ENCODE measurements around the gene ANKRD39. TPM values are rescaled to one million over a fixed set of nuclear protein-coding genes. Genes with fewer than 3 reads are reported as not detected.

The ANKRD39 gene
- total RNA-seq, 4 donors from 2014 or later, result 13.3 to 20.4 (median 17.1) TPM

- Histone ChIP-seq H3K9me3 (no peaks in the 10 kb centered on the region), H3K27ac (peak overlapping the region in 1 of 4 donors; percentile 6), H3K4me1 (peaks cover 4 to 86% (median 47%) of the 10 kb centered on the region in 3 donors), H3K27me3 (no peaks in the 10 kb centered on the region), H3K36me3 (peaks cover 0 to 33% of the 10 kb centered on the region in 2 donors), H3K4me3 (no peak overlapping the region)
- TF ChIP-seq POLR2AphosphoS5 (IDR thresholded peaks at IDR 0.05), result no peak
- no peak for TF ChIP-seq EP300 (IDR thresholded peaks at IDR 0.05)
- no peak for TF ChIP-seq POLR2A (IDR thresholded peaks at IDR 0.05)
- WGBS, 2 donors (ENCODE audit: low coverage in 1 of 2), result 81 to 93% methylated on average over 3 to 12 of the region's 12 CpGs
- ATAC-seq, result no peak
These were observed 37.8 kb downstream of the ANKRD39 start for GRCh38 chr2:96819876-96820511.

GRCh38 chr2:96819128-96819875, 38.5 kb downstream of the ANKRD39 start:
- WGBS, 2 donors (ENCODE audit: low coverage in 1 of 2), result 70 to 90% methylated on average over 2 to 3 of the region's 10 CpGs
- Histone ChIP-seq H3K27me3 (no peaks in the 10 kb centered on the region), H3K4me1 (peaks cover 4 to 82% (median 48%) of the 10 kb centered on the region in 3 donors), H3K36me3 (peaks cover 0 to 26% of the 10 kb centered on the region in 2 donors), H3K9me3 (no peaks in the 10 kb centered on the region), H3K27ac (peak overlapping the region in 1 of 4 donors; percentile 22), H3K4me3 (peak overlapping the region in 1 of 2 donors; percentile 88)
- TF ChIP-seq POLR2A (IDR thresholded peaks at IDR 0.05), result no peak
- no peak for ATAC-seq

GRCh38 chr2:96817882-96818281, 39.9 kb downstream of the ANKRD39 start:
- peak overlapping the region; percentile 58 to 88 for H3K4me3 ChIP-seq
- WGBS, 2 donors (ENCODE audit: low coverage in 1 of 2), result 77 to 89% methylated on average over 3 to 8 of the region's 8 CpGs
- H3K27ac ChIP-seq, result no peak overlapping the region
- no peak for ATAC-seq
- TF ChIP-seq POLR2AphosphoS5 (IDR thresholded peaks at IDR 0.05) (no peak), POLR2A (IDR thresholded peaks at IDR 0.05) (no peak), EP300 (IDR thresholded peaks at IDR 0.05) (no peak), CTCF (IDR thresholded peaks at IDR 0.05) (no peak)
- no peaks in the 10 kb centered on the region for H3K9me3 ChIP-seq
- H3K4me1 ChIP-seq, result peaks cover 4 to 68% (median 41%) of the 10 kb centered on the region in 3 donors
- H3K36me3 ChIP-seq, result peaks cover 0 to 17% of the 10 kb centered on the region in 2 donors
- H3K27me3 ChIP-seq, result no peaks in the 10 kb centered on the region

DNA sequence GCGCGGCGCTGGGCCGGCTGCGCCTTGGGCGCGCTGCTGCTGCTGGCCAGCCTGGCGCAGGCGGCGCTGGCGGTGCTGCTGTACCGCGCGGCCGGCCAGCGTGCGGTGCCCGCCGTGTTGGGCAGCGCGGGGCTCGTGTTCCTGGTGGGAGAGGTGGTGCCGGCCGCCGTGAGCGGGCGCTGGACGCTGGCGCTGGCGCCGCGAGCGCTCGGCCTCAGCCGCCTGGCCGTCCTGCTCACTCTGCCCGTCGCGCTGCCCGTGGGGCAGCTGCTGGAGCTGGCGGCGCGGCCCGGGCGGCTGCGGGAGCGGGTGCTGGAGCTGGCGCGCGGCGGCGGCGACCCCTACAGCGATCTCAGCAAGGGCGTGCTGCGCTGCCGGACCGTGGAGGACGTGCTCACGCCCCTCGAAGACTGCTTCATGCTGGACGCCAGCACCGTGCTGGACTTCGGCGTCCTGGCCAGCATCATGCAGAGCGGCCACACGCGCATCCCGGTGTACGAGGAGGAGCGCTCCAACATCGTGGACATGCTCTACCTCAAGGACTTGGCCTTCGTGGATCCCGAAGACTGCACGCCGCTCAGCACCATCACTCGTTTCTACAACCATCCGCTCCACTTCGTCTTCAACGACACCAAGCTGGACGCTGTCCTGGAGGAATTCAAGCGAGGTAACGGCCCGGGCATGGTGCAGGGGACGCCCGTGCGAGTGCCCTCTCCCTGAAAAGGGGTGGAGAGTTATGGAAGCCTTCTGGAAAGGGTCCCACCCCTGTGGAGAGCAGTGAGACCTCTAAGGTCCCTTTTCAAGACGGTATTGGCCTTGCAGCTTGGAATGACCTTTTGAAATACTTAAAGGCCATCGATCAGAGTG, 40.7 kb downstream of the ANKRD39 start:
- Histone ChIP-seq H3K27ac (peak overlapping the region in 3 of 4 donors; percentile 96), H3K36me3 (peaks cover 0 to 16% of the 10 kb centered on the region in 2 donors), H3K27me3 (no peaks in the 10 kb centered on the region), H3K4me3 (peak overlapping the region; percentile 58 to 88), H3K4me1 (peaks cover 4 to 66% (median 35%) of the 10 kb centered on the region in 3 donors), H3K9me3 (no peaks in the 10 kb centered on the region)
- WGBS, 2 donors (ENCODE audit: low coverage in 1 of 2), result 11 to 40% methylated on average over 2 to 11 of the region's 89 CpGs
- TF ChIP-seq POLR2AphosphoS5 (IDR thresholded peaks at IDR 0.05) (no peak), POLR2A (IDR thresholded peaks at IDR 0.05) (no peak), CTCF (IDR thresholded peaks at IDR 0.05) (peak in 1 of 4 experiments; percentile 19)
- ATAC-seq, result no peak

GRCh38 chr2:96816127-96816835, 41.5 kb downstream of the ANKRD39 start, which contains the start of gene CNNM3:
CNNM3 (plus strand) TSS chr2:96816268; CDS start chr2:96816278, 10 bp downstream.
- Histone ChIP-seq H3K27ac (peak within 1 kb of the TSS; percentile 71 to 96 (median 96)), H3K4me1 (peaks cover 4 to 62% (median 35%) of the 10 kb centered on the region in 3 donors), H3K9me3 (no peaks in the 10 kb centered on the region), H3K27me3 (no peaks in the 10 kb centered on the region), H3K4me3 (peak within 1 kb of the TSS; percentile 77 to 88), H3K36me3 (peaks cover 0 to 17% of the 10 kb centered on the region in 2 donors)
- WGBS, 2 donors (ENCODE audit: low coverage in 1 of 2), result no CpG with 5 or more reads among the region's 103 CpGs
- TF ChIP-seq POLR2AphosphoS5 (IDR thresholded peaks at IDR 0.05) (peak; percentile 86), POLR2A (IDR thresholded peaks at IDR 0.05) (peak; percentile 85 to 93), CTCF (IDR thresholded peaks at IDR 0.05) (peak in 3 of 4 experiments; percentile 76 to 88 (median 81)), EP300 (IDR thresholded peaks at IDR 0.05) (no peak)
- peak; percentile 96 for ATAC-seq

Measured in gastroesophageal sphincter (tissue), 4 donors.